HCT116 (cell line): Measurements from ENCODE around the gene TMEM242. TPM values are rescaled to one million over a fixed set of nuclear protein-coding genes. Genes with fewer than 3 reads are reported as not detected.

Experiments
- ATAC-seq: fragments of 200-7000 bp; cut with Tn5 transposase; 2 replicates; pipeline ENCODE4 v1.9.1; 2020; ENCODE audit warnings: mild to moderate bottlenecking, moderate library complexity
- BruUV-seq: library from RNA; stranded (reverse); fragments of 400-500 nt; replicated peaks from 2 replicates; lab custom pipeline; 2021; lab: Mats Ljungman, UMichigan
- CTCF ChIA-PET: fragments of 300-600 bp; sonication (Branson Sonifier 250); formaldehyde crosslinking; loops from one replicate; lab custom pipeline; 2021; ENCODE audit warnings: antibody characterized with exemption; lab: Charles Lee
- POLR2A ChIA-PET: fragments of 300-600, 350-600 bp; sonication (Branson Sonifier 250); formaldehyde crosslinking; loops from one replicate; lab custom pipeline; 2021; ENCODE audit warnings: antibody characterized with exemption; lab: Charles Lee
- RAD21 ChIA-PET, 2 experiments: fragments of 300-600 bp; sonication (Branson Sonifier 250); formaldehyde crosslinking; loops; one replicate each; lab custom pipeline; 2023; ENCODE audit warnings: low total read pairs in 2 of 2; ENCODE audit not compliant: uncharacterized antibody in 2 of 2, unreplicated experiment in 2 of 2, low non-redundant PET in 1 of 2; lab: Charles Lee
- DNase-seq: peaks from one replicate; pipeline ENCODE4 v3.0.0-alpha.2; 2010; ENCODE audit warnings: low read depth, low spot score
- H2AFZ ChIP-seq: fragments of 200-600 bp; shearing (Covaris generic), sonication (generic); 2 replicates; pipeline ENCODE4 v1.6.1; 2017; ENCODE audit warnings: low read depth, mixed run types, mixed read lengths, antibody characterized with exemption, low read length; ENCODE audit not compliant: poor library complexity, severe bottlenecking
- H3K27ac ChIP-seq: 2 replicates; pipeline ENCODE4 v1.5.1; 2012; ENCODE audit warnings: low read depth, low read length
- H3K27me3 ChIP-seq: fragments of 200-600 bp; sonication (generic); 2 replicates; pipeline ENCODE4 v1.6.1; 2016; ENCODE audit warnings: mixed run types, low read length, mixed read lengths; ENCODE audit not compliant: insufficient read depth
- H3K36me3 ChIP-seq, 2 experiments: fragments of 200-500 bp in 1 of 2; fragments of 200-600 bp in 1 of 2; sonication (Bioruptor generic) in 1 of 2; sonication (generic) in 1 of 2; 2 replicates each; pipeline versions ENCODE4 v1.5.1 to v1.6.1; 2014 to 2016; ENCODE audit warnings: low read length in 2 of 2, inconsistent platforms in 1 of 2, mixed read lengths in 1 of 2, mixed run types in 1 of 2; ENCODE audit not compliant: insufficient read depth in 2 of 2, control insufficient read depth in 1 of 2
- H3K4me1 ChIP-seq, 2 experiments: fragments of 200-600 bp in 1 of 2; sonication (generic) in 1 of 2; 2 replicates each; pipeline versions ENCODE4 v1.5.1 to v1.6.1; 2012 to 2017; ENCODE audit warnings: low read length in 2 of 2, inconsistent platforms in 1 of 2, mild to moderate bottlenecking in 1 of 2, mixed read lengths in 1 of 2, mixed run types in 1 of 2, moderate library complexity in 1 of 2; ENCODE audit not compliant: insufficient read depth in 2 of 2, control insufficient read depth in 1 of 2
- H3K4me2 ChIP-seq: fragments of 200-600 bp; sonication (generic); 2 replicates; pipeline ENCODE4 v1.6.1; 2017; ENCODE audit warnings: mixed run types, low read length, mixed read lengths
- H3K4me3 ChIP-seq, 2 experiments: fragments of 200-600 bp in 1 of 2; sonication (generic) in 1 of 2; replicated peaks in 1 of 2; 2 replicates each; pipeline ENCODE4 v1.5.1; 2011 to 2016; ENCODE audit warnings: low read length in 2 of 2, control low read depth in 1 of 2, low read depth in 1 of 2, mild to moderate bottlenecking in 1 of 2, mixed read lengths in 1 of 2, mixed run types in 1 of 2
- H3K79me2 ChIP-seq: fragments of 200-600 bp; sonication (generic); 2 replicates; pipeline ENCODE4 v1.6.1; 2017; ENCODE audit warnings: mild to moderate bottlenecking, mixed run types, low read length, moderate library complexity, mixed read lengths; ENCODE audit not compliant: insufficient read depth
- H3K9ac ChIP-seq: fragments of 200-600 bp; sonication (generic); 2 replicates; pipeline ENCODE4 v1.6.1; 2016; ENCODE audit warnings: low read length, mixed read lengths
- H3K9me2 ChIP-seq: fragments of 200-600 bp; sonication (generic), shearing (Covaris generic); 2 replicates; pipeline ENCODE4 v1.6.1; 2017; ENCODE audit warnings: mixed run types, mild to moderate bottlenecking, moderate library complexity; ENCODE audit not compliant: insufficient read depth
- H3K9me3 ChIP-seq, 2 experiments: fragments of 200-500 bp in 1 of 2; fragments of 200-600 bp in 1 of 2; sonication (Bioruptor generic) in 1 of 2; sonication (generic) in 1 of 2; 2 replicates each; pipeline ENCODE4 v1.6.1; 2014 to 2017; ENCODE audit warnings: low read length in 2 of 2, mixed read lengths in 2 of 2, inconsistent platforms in 1 of 2, low read depth in 1 of 2, mild to moderate bottlenecking in 1 of 2, mixed run types in 1 of 2, moderate library complexity in 1 of 2; ENCODE audit not compliant: control insufficient read depth in 1 of 2, insufficient read depth in 1 of 2
- H4K20me1 ChIP-seq: fragments of 200-600 bp; sonication (generic), shearing (Covaris generic); 2 replicates; pipeline ENCODE4 v1.6.1; 2017; ENCODE audit warnings: mixed run types, mild to moderate bottlenecking, moderate library complexity; ENCODE audit not compliant: insufficient read depth
- ATF3 ChIP-seq: IDR thresholded peaks from 2 replicates; pipeline ENCODE4 v1.6.1; 2012
- CEBPB ChIP-seq: IDR thresholded peaks from 2 replicates; pipeline ENCODE4 v1.6.1; 2012; ENCODE audit warnings: low read depth
- CTCF ChIP-seq, 3 experiments: fragments of 200-600 bp in 1 of 3; sonication (generic) in 1 of 3; IDR thresholded peaks in 2 of 3; conservative IDR thresholded peaks in 1 of 3; 2 replicates each; pipeline ENCODE4 v1.5.1; 2012 to 2017; ENCODE audit warnings: low read depth in 2 of 3, low read length in 2 of 3, antibody characterized with exemption in 1 of 3, borderline replicate concordance in 1 of 3, control low read depth in 1 of 3, mild to moderate bottlenecking in 1 of 3, mixed read lengths in 1 of 3, mixed run types in 1 of 3, moderate library complexity in 1 of 3; ENCODE audit not compliant: insufficient read depth in 1 of 3
- EGR1 ChIP-seq: IDR thresholded peaks from 2 replicates; pipeline ENCODE4 v1.6.1; 2012; ENCODE audit warnings: low read depth
- ELF1 ChIP-seq: IDR thresholded peaks from 2 replicates; pipeline ENCODE4 v1.6.1; 2012; ENCODE audit warnings: low read depth, borderline replicate concordance
- EZH2phosphoT487 ChIP-seq: fragments of 200-600 bp; IDR thresholded peaks from 2 replicates; pipeline ENCODE4 v1.6.1; 2018; ENCODE audit warnings: antibody characterized with exemption, borderline replicate concordance
- RAD21 ChIP-seq: IDR thresholded peaks from 2 replicates; pipeline ENCODE4 v1.6.1; 2012; ENCODE audit warnings: low read depth, mild to moderate bottlenecking
- SIN3A ChIP-seq: IDR thresholded peaks from 2 replicates; pipeline ENCODE4 v1.6.1; 2012; ENCODE audit warnings: low read depth
- SP1 ChIP-seq: IDR thresholded peaks from 2 replicates; pipeline ENCODE4 v1.6.1; 2012; ENCODE audit warnings: low read depth
- SRF ChIP-seq: IDR thresholded peaks from 2 replicates; pipeline ENCODE4 v1.6.1; 2012; ENCODE audit warnings: low read depth
- TCF7L2 ChIP-seq: IDR thresholded peaks from 2 replicates; pipeline ENCODE4 v1.7.0; 2011; ENCODE audit warnings: borderline replicate concordance, inconsistent platforms; ENCODE audit not compliant: insufficient read depth, insufficient read length; ENCODE audit errors: extremely low read depth
- YY1 ChIP-seq: IDR thresholded peaks from 2 replicates; pipeline ENCODE4 v1.6.1; 2011; ENCODE audit warnings: low read length, low read depth, moderate library complexity, mild to moderate bottlenecking; ENCODE audit not compliant: insufficient replicate concordance; ENCODE audit errors: extremely low read depth
- ZBTB33 ChIP-seq: IDR thresholded peaks from 2 replicates; pipeline ENCODE4 v1.6.1; 2011; ENCODE audit warnings: mild to moderate bottlenecking, low read length, moderate library complexity; ENCODE audit not compliant: insufficient replicate concordance; ENCODE audit errors: extremely low read depth
- ZNF274 ChIP-seq: fragments of 200-500 bp; sonication (Bioruptor generic); IDR thresholded peaks from 2 replicates; pipeline ENCODE4 v1.6.1; 2014; ENCODE audit warnings: mild to moderate bottlenecking, low read depth, low read length, inconsistent platforms
- intact Hi-C: fragments of 100-400 bp; cut with micrococcal nuclease; formaldehyde crosslinking; loops from 2 replicates; pipeline ENCODE4 v1.10.0; 2022
- total RNA-seq: library from RNA; stranded (reverse); gene quantifications from one replicate; pipeline ENCODE4 v1.2.1, GENCODE V29; 2021; ENCODE audit not compliant: unreplicated experiment

The TMEM242 gene
- total RNA-seq, 1 experiment from 2014 or later = 11.6 TPM

- Histone ChIP-seq H3K4me1 (no peaks in the 10 kb centered on the region), H3K4me3 (no peak overlapping the region), H3K36me3 (no peaks in the 10 kb centered on the region), H3K27ac (no peak overlapping the region), H3K9ac (no peak overlapping the region), H3K9me3 (no peaks in the 10 kb centered on the region; a peak in 1 of 4 replicates), H3K4me2 (no peak overlapping the region), H3K79me2 (no peaks in the 10 kb centered on the region), H4K20me1 (no peaks in the 10 kb centered on the region), H3K9me2 (no peaks in the 10 kb centered on the region), H2AFZ (no peak overlapping the region), H3K27me3 (no peaks in the 10 kb centered on the region)
- ATAC-seq = no peak
- RAD21 ChIA-PET = no interaction called here
- CTCF ChIA-PET = no interaction called here
- DNase-seq = no peak
- BruUV-seq = no TSS peak
- POLR2A ChIA-PET = no interaction called here
- no peak for TF ChIP-seq YY1
- no peak for TF ChIP-seq ELF1
- TF ChIP-seq TCF7L2 = no peak
- no peak for TF ChIP-seq CTCF (IDR thresholded peaks at IDR 0.05 in 2 of 3, conservative IDR thresholded peaks at IDR 0.05 in 1 of 3; ENCODE audit: borderline replicate concordance in 1 of 3, insufficient read depth in 1 of 3, low read depth in 2 of 3, low read length in 2 of 3)
- TF ChIP-seq EZH2phosphoT487 = no peak
- intact Hi-C loops = no loop called here
Measured at GRCh38 chr6:157265635-157266034, 57.7 kb downstream of the TMEM242 start.

- ChIA-PET CTCF (no interaction called here), RAD21 (no interaction called here)
Measured at GRCh38 chr6:157265186-157265585, 58.1 kb downstream of the TMEM242 start.

More at GRCh38 chr6:157265186-157265585, 58.1 kb downstream of the TMEM242 start:
- no TSS peak for BruUV-seq
- no peaks in the 10 kb centered on the region for H3K79me2 ChIP-seq
- H3K9me3 ChIP-seq = no peaks in the 10 kb centered on the region; a peak in 1 of 4 replicates
- DNase-seq (no peak), ATAC-seq (no peak)
- H3K27me3 ChIP-seq = 0 out of 2 replicates have a peak, but pooled peaks cover 2% of the 10 kb centered on the region
- H3K4me3 ChIP-seq = no peak overlapping the region
- no peaks in the 10 kb centered on the region for H3K4me1 ChIP-seq
- TF ChIP-seq ZBTB33 (no peak), ZNF274 (no peak), SIN3A (no peak), RAD21 (no peak), CEBPB (no peak), EGR1 (no peak), ATF3 (no peak), YY1 (no peak), SP1 (no peak), SRF (no peak)
- H3K36me3 ChIP-seq = no peaks in the 10 kb centered on the region
- H3K27ac ChIP-seq = no peak overlapping the region
- H3K9ac ChIP-seq = no peak overlapping the region
- intact Hi-C loops = no loop called here
- POLR2A ChIA-PET = no interaction called here
- H3K4me2 ChIP-seq = no peak overlapping the region
- no peaks in the 10 kb centered on the region for H4K20me1 ChIP-seq
- H2AFZ ChIP-seq = no peak overlapping the region
- no peaks in the 10 kb centered on the region for H3K9me2 ChIP-seq
